HG03095 (cell line): ENCODE data around the gene PLXNA1.

Source experiments
- ATAC-seq: cut with Tn5 transposase; IDR thresholded peaks from one replicate; pipeline ENCODE4 v1.9.1; 2021; ENCODE audit warnings: moderate library complexity; ENCODE audit not compliant: unreplicated experiment

Gene PLXNA1

DNA sequence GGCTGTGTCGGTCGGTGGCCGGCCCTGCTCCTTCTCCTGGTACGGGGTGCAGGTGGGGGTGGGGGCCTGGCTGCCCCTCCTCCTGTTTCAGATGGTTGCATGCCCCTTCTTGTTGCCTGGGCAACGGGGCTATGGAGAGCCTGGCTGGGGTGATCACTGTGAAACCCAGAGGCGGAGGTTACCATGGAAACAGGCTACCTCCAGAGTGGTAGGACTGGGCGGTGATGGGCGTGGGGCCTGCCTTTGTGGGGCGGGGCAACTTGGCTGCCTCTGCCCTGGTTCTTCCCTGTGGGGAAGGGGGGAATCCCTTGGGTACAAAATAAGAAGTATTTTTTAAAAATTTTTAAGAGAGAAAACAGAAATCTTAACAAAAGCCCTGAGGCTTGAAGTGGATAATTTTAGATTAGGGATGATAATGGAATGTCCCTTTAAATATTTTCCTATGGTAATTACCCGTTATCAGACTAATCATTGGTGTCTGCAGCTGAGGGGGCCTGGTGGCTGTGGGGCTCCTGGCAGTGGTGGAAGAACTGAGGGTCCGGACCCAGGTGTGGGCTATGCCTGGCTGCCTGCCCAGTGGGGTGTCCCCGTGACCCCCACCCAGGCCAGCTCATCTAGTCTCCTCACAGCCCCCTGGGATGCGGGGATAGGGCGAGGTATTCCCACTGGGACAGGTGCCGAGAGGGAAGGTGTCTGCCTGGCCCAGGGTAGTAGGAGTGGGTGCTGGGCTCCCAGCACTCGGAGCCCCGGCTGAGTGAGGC, 32.5 kb downstream of the PLXNA1 start:
- peak; percentile 62 for ATAC-seq

DNA sequence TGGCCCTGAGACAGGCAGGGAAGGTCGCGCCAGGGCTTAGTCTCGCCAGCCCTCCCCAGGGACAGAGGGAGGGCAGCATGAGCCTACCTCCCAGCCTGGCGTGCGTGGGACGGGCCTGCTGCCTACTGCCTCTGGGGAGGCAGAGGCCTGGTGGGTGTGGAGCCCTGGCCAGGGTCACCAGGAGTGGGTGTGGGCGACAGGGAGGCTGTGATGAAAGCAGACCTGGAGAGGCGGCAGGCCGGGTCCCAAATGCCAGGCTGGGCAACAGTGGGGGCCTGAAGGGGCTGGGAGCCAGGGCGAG, 33.1 kb downstream of the PLXNA1 start:
- ATAC-seq, result no peak

DNA sequence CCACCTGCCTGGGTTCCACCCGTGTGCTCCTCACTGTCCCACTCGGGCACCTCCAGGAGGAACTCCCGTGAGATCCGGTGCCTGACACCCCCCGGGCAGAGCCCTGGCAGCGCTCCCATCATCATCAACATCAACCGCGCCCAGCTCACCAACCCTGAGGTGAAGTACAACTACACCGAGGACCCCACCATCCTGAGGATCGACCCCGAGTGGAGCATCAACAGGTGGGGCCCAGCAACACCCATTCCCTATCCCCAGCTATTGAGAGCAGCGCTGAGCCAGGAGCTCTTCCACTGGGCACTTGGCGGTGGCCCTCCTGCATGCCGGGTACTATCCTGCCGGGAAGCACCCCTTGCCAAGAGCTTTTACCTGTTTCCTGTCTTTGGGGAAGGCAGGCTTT, 33.5 kb downstream of the PLXNA1 start:
- no peak for ATAC-seq

DNA sequence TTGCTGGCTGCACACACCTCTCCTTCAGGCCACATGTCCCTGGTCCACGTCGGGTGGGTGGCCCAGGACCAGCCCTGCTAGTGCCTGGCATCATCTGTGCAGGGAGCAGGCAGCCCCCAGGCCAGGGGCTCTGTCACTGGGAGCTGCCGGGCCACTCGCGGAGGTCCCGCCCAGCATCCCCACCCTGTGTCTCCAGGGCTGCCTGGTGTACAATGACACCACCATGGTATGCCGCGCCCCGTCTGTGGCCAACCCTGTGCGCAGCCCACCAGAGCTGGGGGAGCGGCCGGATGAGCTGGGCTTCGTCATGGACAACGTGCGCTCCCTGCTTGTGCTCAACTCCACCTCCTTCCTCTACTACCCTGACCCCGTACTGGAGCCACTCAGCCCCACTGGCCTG, 34.3 kb downstream of the PLXNA1 start:
- no peak for ATAC-seq

DNA sequence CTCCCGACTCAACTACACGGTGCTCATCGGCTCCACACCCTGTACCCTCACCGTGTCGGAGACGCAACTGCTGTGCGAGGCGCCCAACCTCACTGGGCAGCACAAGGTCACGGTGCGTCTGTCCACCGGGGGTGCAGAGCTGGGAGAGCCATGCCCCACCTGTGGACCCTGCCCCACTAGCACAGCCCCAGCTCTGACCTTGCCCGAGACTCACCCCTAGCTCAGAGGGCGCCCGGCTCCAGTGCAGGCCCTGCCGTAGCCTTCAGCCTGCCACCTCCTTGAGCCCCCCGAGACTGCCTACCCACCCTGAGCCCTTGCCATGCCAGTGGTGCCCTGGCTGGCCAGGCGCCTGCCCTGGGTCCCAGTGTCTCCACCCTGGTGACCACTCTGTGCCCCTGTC, 34.9 kb downstream of the PLXNA1 start:
- ATAC-seq, result no peak

DNA sequence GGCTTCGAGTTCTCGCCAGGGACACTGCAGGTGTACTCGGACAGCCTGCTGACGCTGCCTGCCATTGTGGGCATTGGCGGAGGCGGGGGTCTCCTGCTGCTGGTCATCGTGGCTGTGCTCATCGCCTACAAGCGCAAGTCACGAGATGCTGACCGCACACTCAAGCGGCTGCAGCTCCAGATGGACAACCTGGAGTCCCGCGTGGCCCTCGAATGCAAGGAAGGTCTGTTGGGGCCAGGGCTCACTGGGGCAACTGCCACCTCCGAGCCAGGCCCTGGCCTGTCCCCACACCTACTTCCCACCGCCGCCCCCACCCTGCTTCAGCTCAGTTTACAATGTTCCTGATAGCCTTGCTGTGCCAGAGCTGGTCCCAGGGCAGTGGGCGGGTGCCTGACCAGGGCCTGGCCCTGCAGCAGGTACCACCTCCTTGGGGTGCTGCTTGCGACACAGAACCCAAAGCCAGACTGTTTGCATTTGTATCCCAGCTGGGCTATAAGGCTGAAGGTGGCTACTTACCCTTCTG, 35.5 kb downstream of the PLXNA1 start:
- no peak for ATAC-seq

DNA sequence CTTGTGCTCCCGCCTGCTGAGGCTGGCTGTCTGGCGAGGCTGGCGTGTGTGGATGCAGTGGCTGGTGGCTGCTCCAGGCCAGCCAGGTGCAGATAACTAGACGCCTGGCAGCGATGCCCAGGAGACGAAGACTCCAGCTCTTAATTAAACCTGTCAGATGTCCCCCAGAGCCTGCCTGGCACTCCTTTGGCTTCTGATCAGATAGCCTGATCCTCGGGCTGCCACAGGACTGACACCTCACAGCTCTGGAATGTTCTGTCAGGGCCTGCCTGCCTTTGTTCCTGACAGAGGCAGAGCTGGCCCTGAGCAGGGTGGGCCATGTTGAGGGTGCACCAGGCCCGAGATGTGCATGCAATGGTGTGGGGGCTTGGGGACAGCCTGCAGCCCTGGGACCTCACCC, 36.5 kb downstream of the PLXNA1 start:
- no peak for ATAC-seq

DNA sequence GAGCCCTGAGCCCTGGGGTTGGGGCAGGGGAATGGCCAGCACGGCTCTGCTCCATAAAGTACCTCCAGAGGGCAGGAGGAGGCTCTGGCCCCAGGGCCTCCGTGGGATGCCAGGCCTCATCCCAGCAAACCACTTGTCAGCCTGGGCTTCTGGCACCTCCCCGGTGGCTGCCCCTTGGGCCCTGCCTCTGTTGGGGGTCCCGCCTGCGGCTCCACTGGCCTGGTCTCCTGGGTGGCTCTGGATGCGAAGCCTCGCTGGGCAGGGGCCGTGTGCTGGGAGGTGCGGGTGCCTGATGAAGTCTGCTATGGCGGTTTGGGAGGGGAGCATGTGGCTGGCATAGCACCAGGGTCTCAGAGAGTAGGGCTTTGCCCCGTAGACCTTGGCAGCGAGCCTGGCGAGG, 37.6 kb downstream of the PLXNA1 start:
- no peak for ATAC-seq

DNA sequence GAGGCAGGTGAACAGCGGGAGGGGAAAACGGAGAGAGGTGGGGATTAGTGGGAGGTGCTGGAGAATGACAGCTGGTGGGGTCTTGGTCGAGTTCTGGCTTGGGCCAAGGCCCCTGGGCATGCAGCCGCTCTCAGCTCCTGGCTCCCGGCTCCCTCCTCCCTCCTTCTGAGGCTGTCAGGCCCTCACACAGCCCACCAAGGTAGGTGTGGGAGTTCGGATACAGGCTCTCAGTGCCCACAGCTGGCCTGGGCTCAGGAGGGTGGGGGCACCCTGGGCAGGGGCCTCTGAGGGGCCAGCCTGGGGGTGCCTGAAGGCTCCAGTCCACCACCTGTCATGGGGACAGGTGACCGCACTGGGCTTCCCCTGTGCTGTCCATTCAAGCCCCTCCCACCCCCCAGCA, 39.9 kb downstream of the PLXNA1 start:
- no peak for ATAC-seq

DNA sequence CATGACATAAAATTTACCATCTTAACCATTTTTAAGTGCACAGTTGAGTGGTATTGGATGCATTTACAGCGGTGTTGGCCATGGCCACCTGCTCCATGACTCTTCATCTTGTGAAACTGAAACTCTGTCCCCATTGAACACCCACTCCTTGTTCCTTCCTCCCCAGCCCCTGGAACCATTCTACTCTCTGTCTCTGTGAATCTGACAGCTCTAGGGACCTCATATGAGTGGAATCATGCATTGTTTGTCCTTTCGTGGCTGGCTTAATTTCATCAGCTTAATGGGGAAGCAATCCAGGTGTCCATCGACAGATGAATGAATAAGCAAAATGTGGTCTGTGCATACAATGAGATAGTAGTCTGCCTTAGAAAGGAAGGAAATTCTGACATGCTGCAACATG, 42.5 kb downstream of the PLXNA1 start:
- no peak for ATAC-seq

DNA sequence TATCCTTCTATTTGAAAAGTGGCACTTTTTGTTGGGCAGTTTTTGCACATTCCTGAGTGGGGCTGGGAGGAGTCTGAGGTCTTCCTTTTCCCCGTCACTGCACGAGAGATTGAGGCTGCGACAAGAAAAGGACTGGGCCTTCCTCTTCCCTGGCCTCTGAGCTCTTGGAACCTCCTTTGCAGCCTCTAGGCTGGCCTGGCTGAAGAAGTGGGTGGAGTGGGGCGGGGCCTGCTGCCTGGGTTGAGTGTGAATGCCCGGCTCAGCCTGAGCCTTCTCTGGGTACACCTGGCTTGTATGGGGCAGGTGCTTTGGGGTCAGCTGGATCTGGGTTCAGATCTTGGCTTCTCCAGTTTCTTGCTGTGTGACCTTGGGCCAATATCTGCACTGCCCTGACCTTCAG, 43.1 kb downstream of the PLXNA1 start:
- ATAC-seq, result no peak

DNA sequence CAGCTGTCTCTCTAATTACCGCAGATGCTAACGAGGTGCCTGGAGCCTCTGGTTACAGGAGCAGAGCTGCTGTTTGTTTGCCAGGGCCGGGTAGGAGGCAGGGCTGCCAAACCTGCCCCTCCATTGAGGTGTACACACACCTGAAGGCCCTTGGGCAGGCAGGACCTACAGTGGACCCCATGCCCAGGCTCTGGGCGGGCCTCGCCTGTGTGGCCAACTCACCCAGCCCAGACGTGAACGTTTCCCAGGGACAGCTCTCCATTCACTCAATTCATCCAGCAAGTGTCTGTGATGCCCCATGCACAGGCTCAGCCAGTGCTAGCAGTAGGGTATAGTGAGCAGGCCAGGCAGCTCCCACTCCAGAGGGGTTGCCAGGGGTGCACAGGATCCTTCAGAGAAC, 43.7 kb downstream of the PLXNA1 start:
- no peak for ATAC-seq

DNA sequence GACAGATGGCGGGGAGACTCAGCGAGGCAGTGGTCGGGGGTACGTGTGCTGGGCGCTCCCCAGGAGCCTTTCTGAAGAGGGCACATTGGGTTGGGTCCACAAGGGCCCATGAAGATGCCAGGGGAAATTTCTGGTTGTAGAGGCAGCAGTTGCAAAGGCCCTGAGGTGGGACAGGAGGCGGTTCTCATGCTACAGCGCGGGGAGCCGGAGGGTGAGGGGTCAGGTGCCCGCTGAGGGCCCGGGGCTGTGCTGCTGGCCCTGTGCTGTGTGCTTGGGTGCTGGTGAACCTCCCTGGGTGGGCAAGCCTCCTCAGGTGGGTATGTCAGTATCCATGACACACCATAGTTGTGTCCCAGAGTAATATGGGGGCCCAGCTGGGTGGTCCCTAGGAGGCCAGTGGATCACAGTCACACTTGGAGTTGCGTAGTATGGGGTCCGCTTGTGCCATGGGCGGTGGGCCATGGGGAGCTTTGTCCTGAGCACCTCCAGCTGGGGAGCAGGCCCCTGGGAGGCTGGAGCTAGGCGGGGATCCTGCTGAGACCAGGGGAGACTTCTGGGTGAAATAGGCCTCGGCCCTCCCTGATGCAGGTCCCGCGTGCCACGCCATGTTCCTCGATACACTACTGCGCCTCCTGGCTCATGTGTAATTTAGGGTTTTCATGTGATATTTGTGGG, 44.3 kb downstream of the PLXNA1 start:
- ATAC-seq, result no peak

DNA sequence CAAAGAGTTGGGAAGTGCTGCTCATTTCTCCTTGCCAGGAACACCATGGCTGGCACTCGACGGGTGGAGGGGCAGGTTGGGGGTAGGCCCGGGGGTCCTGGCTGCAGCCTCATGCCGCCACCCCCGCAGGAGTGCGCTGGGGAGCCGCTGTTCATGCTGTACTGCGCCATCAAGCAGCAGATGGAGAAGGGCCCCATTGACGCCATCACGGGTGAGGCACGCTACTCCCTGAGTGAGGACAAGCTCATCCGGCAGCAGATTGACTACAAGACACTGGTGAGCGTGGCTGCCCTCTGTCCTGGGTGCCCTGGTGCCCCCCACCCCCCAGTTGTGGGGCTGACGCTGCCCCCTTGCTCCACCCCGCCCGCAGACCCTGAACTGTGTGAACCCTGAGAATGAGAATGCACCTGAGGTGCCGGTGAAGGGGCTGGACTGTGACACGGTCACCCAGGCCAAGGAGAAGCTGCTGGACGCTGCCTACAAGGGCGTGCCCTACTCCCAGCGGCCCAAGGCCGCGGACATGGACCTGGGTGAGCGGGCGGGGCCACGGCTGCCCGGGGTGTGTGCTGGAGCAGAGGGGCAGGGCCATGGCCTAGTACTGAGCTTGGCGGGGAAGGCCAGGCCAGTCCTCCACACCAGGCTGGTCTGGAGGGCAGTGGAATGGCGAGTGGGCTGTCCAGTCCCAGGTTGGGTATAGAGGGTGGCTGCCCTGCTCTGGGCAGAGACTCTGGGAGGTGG, 45.1 kb downstream of the PLXNA1 start:
- ATAC-seq, result no peak

DNA sequence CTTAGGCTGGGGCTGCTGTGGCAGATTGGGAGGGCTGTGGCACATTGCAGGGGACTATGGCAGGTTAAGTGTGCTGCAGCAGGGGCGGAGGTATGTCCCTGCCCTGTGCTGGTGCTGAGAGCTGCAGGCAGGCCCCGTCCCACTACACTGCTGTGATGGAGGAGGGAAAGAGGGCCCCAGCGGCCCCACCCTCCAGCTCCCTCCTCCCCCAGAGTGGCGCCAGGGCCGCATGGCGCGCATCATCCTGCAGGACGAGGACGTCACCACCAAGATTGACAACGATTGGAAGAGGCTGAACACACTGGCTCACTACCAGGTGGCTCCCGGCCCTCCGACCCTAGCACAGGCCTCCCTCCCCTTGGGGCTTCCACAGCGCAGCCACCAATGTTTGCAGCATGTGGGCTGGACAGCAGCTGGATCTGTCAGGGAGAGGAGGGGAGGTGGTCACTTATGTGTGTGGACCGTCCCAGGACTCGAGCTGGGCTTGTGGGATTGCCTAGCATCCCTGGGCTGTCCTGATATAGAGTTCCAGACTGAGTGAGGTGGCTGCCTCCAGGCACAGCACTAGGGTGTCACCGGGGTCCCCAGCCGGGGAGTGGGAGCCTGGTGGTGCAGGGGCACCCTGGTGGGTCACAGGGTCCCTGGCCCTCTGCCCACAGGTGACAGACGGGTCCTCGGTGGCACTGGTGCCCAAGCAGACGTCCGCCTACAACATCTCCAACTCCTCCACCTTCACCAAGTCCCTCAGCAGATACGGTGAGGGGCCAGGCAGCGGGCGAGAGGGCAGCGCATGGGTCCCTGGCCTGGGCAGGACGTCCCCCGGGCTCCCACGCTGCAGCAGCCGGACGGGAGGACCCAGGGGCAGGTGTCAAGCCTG, 46.1 kb downstream of the PLXNA1 start:
- no peak for ATAC-seq

DNA sequence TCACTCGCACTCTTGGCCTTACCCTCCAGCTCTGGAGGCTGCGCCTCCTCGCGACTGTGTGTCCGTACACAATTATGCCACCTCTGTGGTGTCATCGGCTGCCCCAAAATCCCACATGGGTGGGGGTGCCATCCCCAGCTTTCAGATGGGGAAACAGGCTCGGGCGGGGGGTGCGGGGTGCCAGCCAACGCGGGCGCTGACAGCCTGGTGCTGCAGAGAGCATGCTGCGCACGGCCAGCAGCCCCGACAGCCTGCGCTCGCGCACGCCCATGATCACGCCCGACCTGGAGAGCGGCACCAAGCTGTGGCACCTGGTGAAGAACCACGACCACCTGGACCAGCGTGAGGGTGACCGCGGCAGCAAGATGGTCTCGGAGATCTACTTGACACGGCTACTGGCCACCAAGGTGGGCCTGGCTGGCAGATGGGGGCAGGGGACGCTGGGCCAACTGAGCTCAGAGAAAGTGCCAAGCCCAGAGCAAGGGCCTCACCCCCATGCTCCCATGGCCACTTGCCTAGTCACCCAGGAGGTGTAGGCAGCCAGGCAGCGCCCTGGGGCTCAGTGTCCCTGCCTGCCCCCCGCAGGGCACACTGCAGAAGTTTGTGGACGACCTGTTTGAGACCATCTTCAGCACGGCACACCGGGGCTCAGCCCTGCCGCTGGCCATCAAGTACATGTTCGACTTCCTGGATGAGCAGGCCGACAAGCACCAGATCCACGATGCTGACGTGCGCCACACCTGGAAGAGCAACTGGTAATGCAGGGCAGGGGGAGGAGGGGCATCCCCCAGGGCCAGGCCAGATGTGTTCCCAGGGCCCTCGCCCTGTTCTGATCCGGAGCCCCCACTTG, 47.0 kb downstream of the PLXNA1 start:
- no peak for ATAC-seq

DNA sequence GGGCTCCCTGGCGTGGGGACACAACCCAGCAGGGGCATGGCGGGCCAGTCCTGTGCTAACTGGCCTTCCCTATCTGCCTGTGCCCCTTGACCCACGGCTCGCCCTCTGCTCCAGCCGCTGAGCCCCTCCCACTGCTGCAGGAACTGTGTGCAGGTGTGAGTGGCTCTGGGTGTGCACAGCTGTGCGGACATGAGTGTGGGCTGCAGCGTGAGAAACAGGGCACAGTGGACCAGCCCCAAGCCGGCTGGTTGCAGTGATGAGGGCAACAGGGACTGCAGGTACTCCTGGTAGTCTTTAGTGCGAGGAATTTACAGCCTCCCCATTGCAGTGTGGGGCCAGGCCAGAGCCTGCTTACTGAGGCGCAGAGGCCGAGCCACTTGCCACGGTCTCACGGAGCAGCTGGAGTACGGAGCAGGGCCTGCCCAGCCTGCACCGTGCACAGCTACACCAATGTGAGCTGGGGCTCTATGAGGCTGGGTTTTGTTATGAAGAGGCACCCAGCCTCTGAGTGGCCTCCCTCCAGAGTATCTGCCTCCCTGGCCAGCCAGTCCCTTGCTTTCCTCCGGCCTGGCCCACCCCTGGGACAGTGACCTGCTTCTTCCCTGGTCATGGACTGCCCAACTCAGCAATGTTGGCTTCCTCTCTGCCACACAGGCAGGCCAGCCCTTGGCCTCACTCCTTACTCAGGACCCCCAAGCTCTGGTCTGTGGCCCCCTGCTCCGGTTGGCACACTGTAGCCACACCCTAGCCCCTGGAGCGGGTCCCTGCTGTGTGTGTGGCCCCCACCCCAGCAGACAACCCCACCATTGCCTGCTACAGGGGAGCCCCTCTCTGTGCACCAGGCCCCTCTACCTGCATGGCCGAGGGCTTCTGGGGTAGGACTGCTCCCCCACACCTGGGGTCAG, 47.8 kb downstream of the PLXNA1 start:
- no peak for ATAC-seq

DNA sequence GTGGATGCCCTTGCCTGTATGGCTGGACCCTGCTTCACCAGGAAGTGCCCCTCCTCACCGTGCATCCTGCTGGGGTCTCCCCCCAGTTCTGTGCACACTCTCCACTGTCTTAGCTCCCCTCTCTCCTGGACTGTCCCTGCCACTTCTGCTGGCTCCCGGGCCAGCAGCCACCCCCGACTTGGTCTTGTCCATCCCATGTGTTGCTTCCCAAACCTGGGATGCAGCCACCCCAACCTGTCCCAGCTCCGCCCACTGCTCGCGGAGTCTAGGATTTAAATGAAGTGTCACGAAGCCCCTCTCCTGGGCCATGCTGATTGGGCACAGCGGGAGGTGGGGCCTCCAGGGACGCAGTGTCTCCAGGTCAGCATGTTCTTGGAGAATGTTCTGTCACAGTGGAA, 48.5 kb downstream of the PLXNA1 start:
- no peak for ATAC-seq

DNA sequence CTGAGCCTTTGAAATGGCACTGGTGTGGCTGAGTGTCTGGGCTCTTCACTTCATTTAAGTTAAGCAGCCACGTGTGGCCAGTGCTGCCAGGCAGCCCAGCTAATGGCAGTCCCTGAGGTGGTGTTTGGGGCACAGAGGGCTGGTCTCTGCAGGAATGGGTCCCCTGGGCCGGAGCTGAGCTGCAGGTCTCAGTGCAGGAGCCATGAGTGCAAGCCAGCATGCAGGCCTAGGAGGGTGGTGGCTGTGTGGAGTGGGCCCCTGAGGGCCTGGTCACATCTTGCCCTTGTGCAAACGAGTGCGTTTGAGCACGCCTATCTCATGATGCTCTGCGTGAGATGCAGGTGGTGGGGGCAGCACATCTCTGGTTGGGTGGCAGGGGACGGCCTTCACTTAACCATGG, 48.9 kb downstream of the PLXNA1 start:
- ATAC-seq, result no peak
